SU-DHL-6 (cell line): ENCODE results near the gene ZNF579.

ENCODE experiments used
- H2AFZ ChIP-seq: fragments of 200-600 bp; sonication (generic); 2 replicates; pipeline ENCODE4 v1.6.1; 2014; ENCODE audit warnings: low read depth, mild to moderate bottlenecking, moderate library complexity, mixed read lengths, antibody characterized with exemption, low read length; ENCODE audit not compliant: severe bottlenecking
- H3F3A ChIP-seq: fragments of 200-600 bp; shearing (Covaris generic); 2 replicates; pipeline ENCODE4 v1.6.0; 2016; ENCODE audit warnings: antibody characterized with exemption, mild to moderate bottlenecking; ENCODE audit not compliant: insufficient read depth
- H3K27ac ChIP-seq: fragments of 200-600 bp; sonication (generic); 2 replicates; pipeline ENCODE4 v1.5.1; 2016; ENCODE audit warnings: low read depth, mild to moderate bottlenecking, low read length, moderate library complexity, mixed read lengths
- H3K27me3 ChIP-seq: fragments of 200-600 bp; sonication (generic), shearing (Covaris generic); 2 replicates; pipeline ENCODE4 v1.6.0; 2014; ENCODE audit warnings: mild to moderate bottlenecking, low read length
- H3K36me3 ChIP-seq: fragments of 200-600 bp; sonication (generic); 2 replicates; pipeline ENCODE4 v1.6.1; 2014; ENCODE audit warnings: mild to moderate bottlenecking, low read length, mixed read lengths
- H3K4me2 ChIP-seq: fragments of 300-600, 200-600 bp; shearing (Covaris generic), sonication (generic); 2 replicates; pipeline ENCODE4 v1.6.0; 2014; ENCODE audit warnings: low read length, low read depth, mild to moderate bottlenecking; ENCODE audit not compliant: poor library complexity, severe bottlenecking
- H3K4me3 ChIP-seq: fragments of 200-600 bp; sonication (generic); 2 replicates; pipeline ENCODE4 v1.5.1; 2014; ENCODE audit warnings: antibody characterized with exemption, low read length, mild to moderate bottlenecking, mixed read lengths; ENCODE audit not compliant: insufficient read depth, poor library complexity, severe bottlenecking
- H3K79me2 ChIP-seq: fragments of 200-600 bp; sonication (generic); 2 replicates; pipeline ENCODE4 v1.6.1; 2014; ENCODE audit warnings: mild to moderate bottlenecking, low read length, moderate library complexity; ENCODE audit not compliant: insufficient read depth
- H3K9ac ChIP-seq: fragments of 200-600 bp; sonication (generic); 2 replicates; pipeline ENCODE4 v1.7.0; 2014; ENCODE audit warnings: mild to moderate bottlenecking, low read length
- H3K9me2 ChIP-seq: fragments of 200-600 bp; sonication (generic); replicated peaks from 2 replicates; pipeline ENCODE4 v1.6.1; 2014; ENCODE audit warnings: low read length; ENCODE audit not compliant: insufficient read depth
- H3K9me3 ChIP-seq: fragments of 200-600 bp; sonication (generic); 2 replicates; pipeline ENCODE4 v1.6.1; 2014; ENCODE audit warnings: low read length, mixed read lengths; ENCODE audit not compliant: insufficient read depth
- H4K20me1 ChIP-seq: fragments of 200-600 bp; sonication (generic); 2 replicates; pipeline ENCODE4 v1.6.1; 2014; ENCODE audit warnings: low read depth, mild to moderate bottlenecking, antibody characterized with exemption, low read length, moderate library complexity, mixed read lengths
- EZH2phosphoT487 ChIP-seq: fragments of 200-600 bp; sonication (generic), shearing (Covaris generic); conservative IDR thresholded peaks from 2 replicates; pipeline ENCODE4 v1.6.1; 2018; ENCODE audit warnings: mild to moderate bottlenecking, antibody characterized with exemption, low read length, moderate library complexity, mixed read lengths
- TF ChIP-seq, protein P1 (sequence below): fragments of 200-600 bp; sonication (generic); IDR thresholded peaks from one replicate; pipeline ENCODE4 v1.5.1; 2017; ENCODE audit warnings: antibody characterized with exemption, mild to moderate bottlenecking, low read length, moderate library complexity; ENCODE audit not compliant: insufficient read depth, poor library complexity, severe bottlenecking

The ZNF579 gene

DNA sequence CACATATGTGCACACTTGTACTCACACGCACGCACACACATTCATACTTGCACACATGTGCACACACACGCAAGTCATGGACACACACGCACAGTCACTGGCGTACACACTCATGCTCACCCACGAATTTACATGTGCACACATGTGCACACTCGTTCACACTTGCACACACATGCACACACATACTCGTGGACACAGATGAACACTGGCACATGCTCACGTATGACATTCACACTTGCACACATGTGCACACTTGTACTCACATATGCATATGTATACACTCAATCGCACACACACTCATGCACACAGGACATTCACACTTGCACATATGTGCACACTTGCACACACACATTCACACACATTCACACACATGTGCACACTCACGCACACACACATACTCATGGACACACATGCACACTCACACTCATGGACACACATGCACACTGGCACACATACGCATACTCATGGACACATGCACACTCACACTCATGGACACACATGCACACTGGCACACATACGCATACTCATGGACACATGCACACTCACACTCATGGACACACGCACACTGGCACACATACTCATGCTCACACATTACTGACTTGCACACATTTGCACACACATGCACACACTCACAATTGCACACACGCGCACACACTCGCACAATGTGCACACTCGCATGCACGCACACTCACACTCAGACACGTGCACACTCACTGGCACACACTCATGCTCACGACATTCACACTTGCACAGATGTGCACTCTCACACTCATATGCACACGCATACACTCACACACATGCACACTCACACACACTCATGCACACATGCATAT is 53.2 kb downstream of the ZNF579 start:
- Histone ChIP-seq H2AFZ (no peak overlapping the region), H3K9ac (no peak overlapping the region), H3K79me2 (no peaks in the 10 kb centered on the region), H3K27me3 (no peaks in the 10 kb centered on the region), H3K9me3 (no peaks in the 10 kb centered on the region), H4K20me1 (no peaks in the 10 kb centered on the region), H3K4me3 (no peak overlapping the region), H3F3A (no peaks in the 10 kb centered on the region), H3K36me3 (no peaks in the 10 kb centered on the region), H3K27ac (no peak overlapping the region), H3K4me2 (no peak overlapping the region), H3K9me2 (no peaks in the 10 kb centered on the region)
- TF ChIP-seq EZH2phosphoT487 = no peak
- TF ChIP-seq, protein P1, sequence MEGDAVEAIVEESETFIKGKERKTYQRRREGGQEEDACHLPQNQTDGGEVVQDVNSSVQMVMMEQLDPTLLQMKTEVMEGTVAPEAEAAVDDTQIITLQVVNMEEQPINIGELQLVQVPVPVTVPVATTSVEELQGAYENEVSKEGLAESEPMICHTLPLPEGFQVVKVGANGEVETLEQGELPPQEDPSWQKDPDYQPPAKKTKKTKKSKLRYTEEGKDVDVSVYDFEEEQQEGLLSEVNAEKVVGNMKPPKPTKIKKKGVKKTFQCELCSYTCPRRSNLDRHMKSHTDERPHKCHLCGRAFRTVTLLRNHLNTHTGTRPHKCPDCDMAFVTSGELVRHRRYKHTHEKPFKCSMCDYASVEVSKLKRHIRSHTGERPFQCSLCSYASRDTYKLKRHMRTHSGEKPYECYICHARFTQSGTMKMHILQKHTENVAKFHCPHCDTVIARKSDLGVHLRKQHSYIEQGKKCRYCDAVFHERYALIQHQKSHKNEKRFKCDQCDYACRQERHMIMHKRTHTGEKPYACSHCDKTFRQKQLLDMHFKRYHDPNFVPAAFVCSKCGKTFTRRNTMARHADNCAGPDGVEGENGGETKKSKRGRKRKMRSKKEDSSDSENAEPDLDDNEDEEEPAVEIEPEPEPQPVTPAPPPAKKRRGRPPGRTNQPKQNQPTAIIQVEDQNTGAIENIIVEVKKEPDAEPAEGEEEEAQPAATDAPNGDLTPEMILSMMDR = no peak
